Fibroblast of mammary gland (primary cell): Measurements from ENCODE around the gene CD52.

Experiments
- DNase-seq: peaks from one replicate; pipeline ENCODE4 v3.0.0-alpha.2; 2010; ENCODE audit warnings: low read depth
- H3K4me3 ChIP-seq: 2 replicates; pipeline ENCODE4 v1.5.1; 2011; ENCODE audit warnings: low read depth, mild to moderate bottlenecking, low read length, moderate library complexity; ENCODE audit not compliant: control insufficient read depth
- CTCF ChIP-seq: conservative IDR thresholded peaks from 2 replicates; pipeline ENCODE4 v1.5.1; 2011; ENCODE audit warnings: low read depth, low read length, inconsistent platforms; ENCODE audit not compliant: control insufficient read depth, insufficient read depth

The CD52 gene

GRCh38 chr1:26285366-26286063 is 32.2 kb upstream of the CD52 start:
- no peak for DNase-seq
- no peak overlapping the region for H3K4me3 ChIP-seq
- TF ChIP-seq CTCF: peak; percentile 36

- DNase-seq: no peak
- no peak for TF ChIP-seq CTCF
- H3K4me3 ChIP-seq: no peak overlapping the region
Measured at GRCh38 chr1:26286064-26286416, 31.7 kb upstream of the CD52 start.

GRCh38 chr1:26287033-26287711 is 30.6 kb upstream of the CD52 start:
- H3K4me3 ChIP-seq: no peak overlapping the region
- DNase-seq: peak; percentile 30
- no peak for TF ChIP-seq CTCF

- no peak overlapping the region for H3K4me3 ChIP-seq
- TF ChIP-seq CTCF: no peak
- no peak for DNase-seq
Measured at GRCh38 chr1:26287811-26288210, 29.9 kb upstream of the CD52 start.

- no peak for DNase-seq
- H3K4me3 ChIP-seq: no peak overlapping the region
- TF ChIP-seq CTCF: no peak
Measured at GRCh38 chr1:26288311-26288941, 29.3 kb upstream of the CD52 start.

GRCh38 chr1:26289158-26290059 is 28.3 kb upstream of the CD52 start:
- no peak overlapping the region for H3K4me3 ChIP-seq
- no peak for DNase-seq
- TF ChIP-seq CTCF: no peak
